Esophagus squamous epithelium (tissue), 5 donors: Measurements from ENCODE around the gene HTR3A. TPM values are rescaled to one million over a fixed set of nuclear protein-coding genes. Genes with fewer than 3 reads are reported as not detected.

ENCODE experiments used
- DNase-seq: peaks from one replicate; lab custom pipeline; 2025; lab: John Stamatoyannopoulos, UW
- H3K27ac ChIP-seq, 4 donors: fragments of 200-600 bp; sonication (generic); one replicate each; pipeline ENCODE4 v1.5.1; 2016 to 2019; ENCODE audit warnings: mild to moderate bottlenecking in 1 of 4
- H3K27me3 ChIP-seq, 4 donors: fragments of 200-600 bp; sonication (generic); 1 replicate in 3 of 4; 2 replicates in 1 of 4; pipeline versions ENCODE4 v1.5.1 to v1.6.0; 2017 to 2021; ENCODE audit warnings: antibody characterized with exemption in 1 of 4
- H3K36me3 ChIP-seq, 3 donors: fragments of 200-600 bp; sonication (generic); one replicate each; pipeline ENCODE4 v1.5.1; 2016 to 2019
- H3K4me1 ChIP-seq, 3 donors: fragments of 200-600 bp; sonication (generic); one replicate each; pipeline ENCODE4 v1.5.1; 2017 to 2019
- H3K4me3 ChIP-seq, 4 donors: fragments of 200-600 bp; sonication (generic); 1 replicate in 3 of 4; 2 replicates in 1 of 4; pipeline ENCODE4 v1.5.1; 2016 to 2019; ENCODE audit warnings: mild to moderate bottlenecking in 2 of 4, moderate library complexity in 1 of 4
- H3K9me3 ChIP-seq, 3 donors: fragments of 200-600 bp; sonication (generic); one replicate each; pipeline ENCODE4 v1.5.1; 2016 to 2019
- CTCF ChIP-seq, 6 experiments: fragments of 450-650 bp in 4 of 6; fragments of 200-600 bp in 2 of 6; sonication (generic) in 2 of 6; IDR thresholded peaks; one replicate each; pipeline ENCODE4 v1.5.1; 2016 to 2019; ENCODE audit warnings: antibody characterized with exemption in 6 of 6, mild to moderate bottlenecking in 4 of 6, moderate library complexity in 4 of 6
- POLR2A ChIP-seq, 4 donors: fragments of 450-650 bp; IDR thresholded peaks; one replicate each; pipeline ENCODE4 v1.6.1; 2017; ENCODE audit warnings: antibody characterized with exemption in 4 of 4, mild to moderate bottlenecking in 4 of 4, moderate library complexity in 3 of 4
- WGBS, 2 donors: methylation state at CpG; one replicate each; pipeline ENCODE4 v1.1.5; 2018; 5-methylcytosine and 5-hydroxymethylcytosine counted together
- intact Hi-C: fragments of 100-400 bp; cut with DNase I; formaldehyde crosslinking; loops from one replicate; pipeline ENCODE4 v1.15.0; 2022
- total RNA-seq, 4 donors: library from RNA; depleted of rRNA; stranded (reverse); fragments of >200 nt; gene quantifications; one replicate each; pipeline ENCODE4 v1.1.0, GENCODE V29; 2016
- donor health status: DM: yes; HTN: yes; CAD: no.

HTR3A gene
- total RNA-seq, 4 donors from 2014 or later = not detected

- TF ChIP-seq POLR2A (IDR thresholded peaks at IDR 0.05) (no peak), CTCF (IDR thresholded peaks at IDR 0.05) (no peak)
- intact Hi-C loops = no loop called here
- DNase-seq = no peak
These were observed 4.5 kb downstream of the HTR3A start for GRCh38 chr11:113979431-113979830.

GRCh38 chr11:113980785-113981184 lies 5.9 kb downstream of the HTR3A start:
- Histone ChIP-seq H3K27me3 (peaks cover 0 to 45% (median 0%) of the 10 kb centered on the region in 4 donors), H3K4me3 (no peak overlapping the region), H3K9me3 (no peaks in the 10 kb centered on the region), H3K36me3 (no peaks in the 10 kb centered on the region), H3K4me1 (no peaks in the 10 kb centered on the region), H3K27ac (no peak overlapping the region)
- 61 to 65% methylated on average over 6 of the region's 6 CpGs for WGBS, 2 donors
- intact Hi-C loops = no loop called here
- TF ChIP-seq POLR2A (IDR thresholded peaks at IDR 0.05) = no peak
- no peak for TF ChIP-seq CTCF (IDR thresholded peaks at IDR 0.05)
- DNase-seq = no peak

More at GRCh38 chr11:113979431-113979830, 4.5 kb downstream of the HTR3A start:
- WGBS, 2 donors = 31 to 33% methylated on average over 1 of the region's 1 CpG
- Histone ChIP-seq H3K4me3 (no peak overlapping the region), H3K9me3 (no peaks in the 10 kb centered on the region), H3K27ac (no peak overlapping the region), H3K4me1 (peaks cover 0 to 9% (median 0%) of the 10 kb centered on the region in 3 donors), H3K36me3 (no peaks in the 10 kb centered on the region), H3K27me3 (peaks cover 0 to 54% (median 0%) of the 10 kb centered on the region in 4 donors)

- H3K36me3 ChIP-seq = no peaks in the 10 kb centered on the region
- H3K9me3 ChIP-seq = no peaks in the 10 kb centered on the region
- no peaks in the 10 kb centered on the region for H3K4me1 ChIP-seq
- intact Hi-C loops = no loop called here
- no peak overlapping the region for H3K27ac ChIP-seq
- H3K4me3 ChIP-seq = no peak overlapping the region
- H3K27me3 ChIP-seq = peaks cover 0 to 57% (median 0%) of the 10 kb centered on the region in 4 donors
- no peak for DNase-seq
- TF ChIP-seq CTCF (IDR thresholded peaks at IDR 0.05) (no peak), POLR2A (IDR thresholded peaks at IDR 0.05) (no peak)
These were observed 7.4 kb downstream of the HTR3A start for GRCh38 chr11:113982306-113982705.

GRCh38 chr11:113984781-113985180 lies 9.9 kb downstream of the HTR3A start:
- DNase-seq = no peak
- Histone ChIP-seq H3K9me3 (no peaks in the 10 kb centered on the region), H3K4me3 (no peak overlapping the region), H3K27me3 (peaks cover 0 to 51% (median 0%) of the 10 kb centered on the region in 4 donors), H3K27ac (no peak overlapping the region), H3K4me1 (no peaks in the 10 kb centered on the region), H3K36me3 (no peaks in the 10 kb centered on the region)
- TF ChIP-seq CTCF (IDR thresholded peaks at IDR 0.05) (no peak), POLR2A (IDR thresholded peaks at IDR 0.05) (no peak)
- 58 to 76% methylated on average over 3 to 6 of the region's 6 CpGs for WGBS, 2 donors
- intact Hi-C loops = no loop called here

- no peak for DNase-seq
- H3K9me3 ChIP-seq = no peaks in the 10 kb centered on the region
- intact Hi-C loops = no loop called here
- no peaks in the 10 kb centered on the region for H3K36me3 ChIP-seq
- no peak overlapping the region for H3K4me3 ChIP-seq
- no peaks in the 10 kb centered on the region for H3K4me1 ChIP-seq
- peaks cover 0 to 47% (median 0%) of the 10 kb centered on the region in 4 donors for H3K27me3 ChIP-seq
- TF ChIP-seq POLR2A (IDR thresholded peaks at IDR 0.05) (no peak), CTCF (IDR thresholded peaks at IDR 0.05) (no peak)
- no peak overlapping the region for H3K27ac ChIP-seq
- WGBS, 2 donors = 59 to 85% methylated on average over 4 of the region's 4 CpGs
These were observed 11.0 kb downstream of the HTR3A start for GRCh38 chr11:113985906-113986305.
